GM12891 (cell line): ENCODE results near the gene RPS8.

Source experiments
- POLR2A ChIP-seq: IDR thresholded peaks from 2 replicates; pipeline ENCODE4 v1.6.1; 2011; ENCODE audit warnings: low read depth, low read length, control low read depth
- POU2F2 ChIP-seq: IDR thresholded peaks from 2 replicates; pipeline ENCODE4 v1.6.1; 2011; ENCODE audit warnings: low read depth, mild to moderate bottlenecking, control low read depth, low read length, moderate library complexity

- TF ChIP-seq POLR2A (no peak), POU2F2 (no peak)
These were observed 27.1 kb downstream of the RPS8 start for GRCh38 chr1:44802306-44803061.
